ENCODE measurements around the gene PVALEF.

DNA sequence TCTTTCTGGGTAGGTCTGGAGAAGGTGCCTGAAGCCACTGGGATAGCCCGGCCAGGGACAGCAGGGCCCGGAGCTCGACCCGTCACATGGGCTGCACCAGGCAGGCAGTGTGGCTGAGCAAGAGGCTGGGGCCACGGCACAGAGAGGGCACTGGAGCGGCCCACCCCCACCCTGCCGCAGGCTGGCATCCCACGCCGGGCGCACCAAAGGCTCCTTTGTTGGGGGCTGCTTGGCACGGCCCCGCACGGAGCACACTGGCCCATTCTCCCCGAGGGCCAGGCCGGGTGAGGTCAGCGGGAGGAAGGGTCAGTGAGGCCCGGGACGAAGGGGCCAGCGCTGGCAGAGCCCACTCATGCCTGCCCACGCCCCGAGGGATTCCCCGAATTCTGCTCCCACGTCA is 36.5 kb upstream of the PVALEF start:
- no peak for TF ChIP-seq EZH2 (optimal IDR thresholded peaks at IDR 0.05; ENCODE audit: low read depth, low read length)
- TF ChIP-seq CTCF (IDR thresholded peaks at IDR 0.05; ENCODE audit: low read length), result no peak
- no peak for TF ChIP-seq EZH2phosphoT487 (IDR thresholded peaks at IDR 0.05; ENCODE audit: low read length)

Measured in MM.1S (cell line).